ENCODE data around the gene FBXL19. TPM values are rescaled to one million over a fixed set of nuclear protein-coding genes. Genes with fewer than 3 reads are reported as not detected.

FBXL19 gene
- total and polyA plus RNA-seq, 2 of the 13 experiments (the other 11 are each of a cell fraction or from before 2014, with no cell fraction given) = 6.0 to 13.7 TPM

DNA sequence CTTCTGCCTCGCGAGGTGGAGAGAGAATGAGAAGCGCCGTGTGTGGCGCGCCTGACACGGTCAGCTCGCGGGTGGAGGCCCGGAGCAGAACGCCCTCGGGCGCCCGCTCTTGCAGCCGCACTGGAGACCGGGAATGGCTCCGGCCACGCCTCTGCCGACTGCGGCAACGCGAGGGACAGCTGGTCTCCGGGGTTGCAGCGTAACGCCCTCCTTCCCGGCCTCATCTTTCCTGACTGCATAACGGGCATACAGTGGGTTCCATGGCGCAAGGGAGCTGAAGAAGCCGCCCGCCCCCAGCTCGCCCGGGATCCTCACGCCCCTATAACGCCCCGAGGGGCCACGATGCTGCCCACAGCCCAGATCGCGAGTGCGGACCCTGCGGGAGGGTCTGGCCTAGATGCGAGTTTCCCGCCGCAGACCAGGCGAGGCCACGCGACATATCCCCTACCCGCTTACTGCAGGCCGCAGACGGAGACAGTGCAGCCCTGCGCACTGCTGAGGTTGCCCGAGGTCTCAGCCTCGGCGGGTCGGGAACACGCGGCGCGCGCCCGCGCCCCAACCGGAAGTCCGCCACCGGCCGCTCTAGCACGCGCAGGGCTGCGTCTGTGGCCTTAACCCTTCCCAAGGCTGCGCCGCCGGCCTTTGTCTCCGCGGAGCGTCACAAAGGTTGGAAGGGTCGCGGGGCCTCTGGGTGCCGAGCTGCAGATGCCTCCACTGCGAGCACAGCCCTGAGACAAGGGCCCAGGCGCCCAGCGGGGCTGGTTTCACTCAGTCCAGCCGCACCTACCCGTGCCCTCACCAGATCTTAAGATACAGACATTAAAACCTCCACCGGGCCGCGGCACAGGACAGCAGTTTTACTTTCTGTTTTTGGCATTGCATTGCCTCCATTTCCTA is 48.3 kb upstream of the FBXL19 start (continued):
- TF ChIP-seq EP300 (IDR thresholded peaks at IDR 0.05; ENCODE audit: low read depth in 2 of 2, low read length in 2 of 2) (peak; percentile 50 to 52; a peak in 2 of 4 replicates), EP300 (CRISPR knock-in tag; IDR thresholded peaks at IDR 0.05; ENCODE audit: borderline replicate concordance) (peak; percentile 72; the same call in 1 of the 2 replicates), BCL3 (CRISPR knock-in tag; IDR thresholded peaks at IDR 0.05) (peak; percentile 97), ZNF891 (CRISPR knock-in tag; IDR thresholded peaks at IDR 0.05) (peak; percentile 99), ZNF160 (CRISPR knock-in tag; IDR thresholded peaks at IDR 0.05) (peak; percentile 93), KLF15 (CRISPR knock-in tag; IDR thresholded peaks at IDR 0.05; ENCODE audit: borderline replicate concordance) (0 out of 2 replicates have a peak, but pooled peaks have one; percentile 73), ZNF256 (CRISPR knock-in tag; conservative IDR thresholded peaks at IDR 0.05) (peak; percentile 97), RBM39 (IDR thresholded peaks at IDR 0.05; ENCODE audit: low read depth, low read length, poor library complexity, severe bottlenecking) (peak; percentile 34), ZNF331 (CRISPR knock-in tag; IDR thresholded peaks at IDR 0.05) (peak; percentile 97), ZNF407 (CRISPR knock-in tag; IDR thresholded peaks at IDR 0.05; ENCODE audit: not compliant biosample characterization) (peak; percentile 91), KAT8 (CRISPR knock-in tag; IDR thresholded peaks at IDR 0.05) (peak; percentile 98), ZFP36L2 (CRISPR knock-in tag; IDR thresholded peaks at IDR 0.05) (no peak; the same call in none of the 2 replicates)
- TF ChIP-seq, protein P1, sequence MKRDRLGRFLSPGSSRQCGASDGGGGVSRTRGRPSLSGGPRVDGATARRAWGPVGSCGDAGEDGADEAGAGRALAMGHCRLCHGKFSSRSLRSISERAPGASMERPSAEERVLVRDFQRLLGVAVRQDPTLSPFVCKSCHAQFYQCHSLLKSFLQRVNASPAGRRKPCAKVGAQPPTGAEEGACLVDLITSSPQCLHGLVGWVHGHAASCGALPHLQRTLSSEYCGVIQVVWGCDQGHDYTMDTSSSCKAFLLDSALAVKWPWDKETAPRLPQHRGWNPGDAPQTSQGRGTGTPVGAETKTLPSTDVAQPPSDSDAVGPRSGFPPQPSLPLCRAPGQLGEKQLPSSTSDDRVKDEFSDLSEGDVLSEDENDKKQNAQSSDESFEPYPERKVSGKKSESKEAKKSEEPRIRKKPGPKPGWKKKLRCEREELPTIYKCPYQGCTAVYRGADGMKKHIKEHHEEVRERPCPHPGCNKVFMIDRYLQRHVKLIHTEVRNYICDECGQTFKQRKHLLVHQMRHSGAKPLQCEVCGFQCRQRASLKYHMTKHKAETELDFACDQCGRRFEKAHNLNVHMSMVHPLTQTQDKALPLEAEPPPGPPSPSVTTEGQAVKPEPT (CRISPR knock-in tag; IDR thresholded peaks at IDR 0.05; ENCODE audit: low read depth) = peak; percentile 93
- TF ChIP-seq, protein P2, sequence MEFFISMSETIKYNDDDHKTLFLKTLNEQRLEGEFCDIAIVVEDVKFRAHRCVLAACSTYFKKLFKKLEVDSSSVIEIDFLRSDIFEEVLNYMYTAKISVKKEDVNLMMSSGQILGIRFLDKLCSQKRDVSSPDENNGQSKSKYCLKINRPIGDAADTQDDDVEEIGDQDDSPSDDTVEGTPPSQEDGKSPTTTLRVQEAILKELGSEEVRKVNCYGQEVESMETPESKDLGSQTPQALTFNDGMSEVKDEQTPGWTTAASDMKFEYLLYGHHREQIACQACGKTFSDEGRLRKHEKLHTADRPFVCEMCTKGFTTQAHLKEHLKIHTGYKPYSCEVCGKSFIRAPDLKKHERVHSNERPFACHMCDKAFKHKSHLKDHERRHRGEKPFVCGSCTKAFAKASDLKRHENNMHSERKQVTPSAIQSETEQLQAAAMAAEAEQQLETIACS (CRISPR knock-in tag; IDR thresholded peaks at IDR 0.05) = peak; percentile 100

All from HepG2 (cell line).